Measurements from ENCODE around the gene CKMT2.

- TF ChIP-seq, protein P1, sequence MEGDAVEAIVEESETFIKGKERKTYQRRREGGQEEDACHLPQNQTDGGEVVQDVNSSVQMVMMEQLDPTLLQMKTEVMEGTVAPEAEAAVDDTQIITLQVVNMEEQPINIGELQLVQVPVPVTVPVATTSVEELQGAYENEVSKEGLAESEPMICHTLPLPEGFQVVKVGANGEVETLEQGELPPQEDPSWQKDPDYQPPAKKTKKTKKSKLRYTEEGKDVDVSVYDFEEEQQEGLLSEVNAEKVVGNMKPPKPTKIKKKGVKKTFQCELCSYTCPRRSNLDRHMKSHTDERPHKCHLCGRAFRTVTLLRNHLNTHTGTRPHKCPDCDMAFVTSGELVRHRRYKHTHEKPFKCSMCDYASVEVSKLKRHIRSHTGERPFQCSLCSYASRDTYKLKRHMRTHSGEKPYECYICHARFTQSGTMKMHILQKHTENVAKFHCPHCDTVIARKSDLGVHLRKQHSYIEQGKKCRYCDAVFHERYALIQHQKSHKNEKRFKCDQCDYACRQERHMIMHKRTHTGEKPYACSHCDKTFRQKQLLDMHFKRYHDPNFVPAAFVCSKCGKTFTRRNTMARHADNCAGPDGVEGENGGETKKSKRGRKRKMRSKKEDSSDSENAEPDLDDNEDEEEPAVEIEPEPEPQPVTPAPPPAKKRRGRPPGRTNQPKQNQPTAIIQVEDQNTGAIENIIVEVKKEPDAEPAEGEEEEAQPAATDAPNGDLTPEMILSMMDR (conservative IDR thresholded peaks at IDR 0.05; ENCODE audit: low read depth, low read length), result no peak
- TF ChIP-seq EZH2phosphoT487 (IDR thresholded peaks at IDR 0.05; ENCODE audit: borderline replicate concordance, low read length), result no peak
These were observed 70.4 kb downstream of the CKMT2 start for GRCh38 chr5:81303563-81303962.
